Measurements from ENCODE around the gene MACF1.

GRCh38 chr1:39332291-39332690, 127.8 kb downstream of the MACF1 start:
- no peak for TF ChIP-seq CTCF (IDR thresholded peaks at IDR 0.05)
- TF ChIP-seq POLR2A (IDR thresholded peaks at IDR 0.05), result no peak
- TF ChIP-seq POLR2AphosphoS5 (IDR thresholded peaks at IDR 0.05), result no peak
